CD4-positive, alpha-beta T cell treated with Interleukin-2 at 100 ng/mL for 4 hours (primary cell): ENCODE measurements around the gene ACSL3.

Source experiments
- DNase-seq: peaks from one replicate; pipeline ENCODE4 v3.0.0-alpha.2; 2020; ENCODE audit warnings: low spot score

Gene ACSL3

DNA sequence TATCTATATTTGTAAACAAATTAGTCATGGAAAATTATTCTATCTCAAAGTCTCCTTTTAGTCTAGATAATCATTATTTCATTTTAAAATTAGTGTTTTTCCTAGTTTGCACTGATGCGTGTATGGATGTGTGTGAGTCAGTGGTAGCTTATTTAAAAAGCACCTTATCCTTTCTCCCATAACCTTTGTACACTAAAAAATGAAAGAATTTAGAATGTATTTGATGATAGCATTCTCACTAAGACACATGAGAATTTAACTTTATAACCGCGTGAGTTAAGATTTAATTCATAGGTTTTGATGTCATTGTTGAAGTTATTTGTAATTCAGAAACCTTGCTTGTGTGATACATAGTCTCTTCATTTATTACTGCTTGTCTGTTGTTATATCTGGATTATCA, 81.7 kb downstream of the ACSL3 start:
- DNase-seq: no peak

DNA sequence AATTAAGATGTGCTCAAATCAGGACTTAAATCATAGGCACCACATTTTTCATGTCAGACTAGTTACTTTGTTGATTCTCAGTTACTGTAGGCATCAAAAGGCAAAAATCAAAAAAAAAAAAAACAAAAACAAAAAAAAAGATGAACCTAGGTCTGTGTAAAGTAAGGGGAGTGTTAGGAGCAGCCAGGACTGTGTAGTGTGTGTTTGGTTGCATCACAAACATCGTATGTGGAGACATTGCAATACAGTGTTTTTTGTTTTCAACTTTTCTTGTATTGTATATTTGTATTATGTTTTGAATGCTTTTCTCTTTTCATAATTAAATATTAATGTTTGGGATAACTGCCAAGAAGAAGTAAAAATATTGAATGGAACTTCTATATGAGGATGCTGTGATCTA, 82.1 kb downstream of the ACSL3 start:
- DNase-seq: no peak

DNA sequence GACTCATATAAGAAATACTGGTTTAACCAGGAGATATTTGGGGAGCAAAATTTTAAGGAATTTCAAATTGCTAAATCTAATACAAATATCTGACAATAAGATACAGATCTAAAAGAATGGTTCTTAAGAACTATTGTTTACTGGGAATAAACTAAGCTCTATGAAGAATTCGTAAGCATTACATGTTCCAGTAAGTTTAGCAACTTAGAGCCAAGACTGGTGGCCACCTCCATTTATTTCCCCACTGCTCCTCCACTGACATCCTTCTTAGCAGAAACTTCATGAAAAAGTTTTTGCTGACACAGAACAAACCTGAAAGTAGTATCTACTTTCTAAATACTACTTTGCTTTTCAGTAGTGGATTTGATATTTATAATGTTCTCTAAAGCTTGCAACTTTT, 83.0 kb downstream of the ACSL3 start:
- DNase-seq: no peak

DNA sequence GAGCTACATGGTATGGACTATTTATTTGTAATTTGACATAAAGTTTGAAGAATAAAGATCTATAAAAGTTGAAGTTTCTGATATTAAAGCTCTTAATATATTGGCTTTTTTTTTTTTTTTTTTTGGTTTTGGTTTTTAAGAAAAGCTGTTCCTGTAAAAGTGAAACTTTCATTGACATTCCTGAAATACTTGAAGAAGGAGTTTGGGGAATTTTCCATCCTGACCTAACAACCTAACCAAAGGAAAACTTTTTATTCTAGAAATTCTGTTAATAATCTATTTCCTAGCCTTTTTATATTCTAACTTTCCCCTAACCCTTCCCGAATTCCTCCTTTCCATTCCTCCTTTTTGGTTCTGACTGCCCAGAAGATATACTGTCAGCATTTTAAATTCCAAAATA, 83.7 kb downstream of the ACSL3 start:
- no peak for DNase-seq

DNA sequence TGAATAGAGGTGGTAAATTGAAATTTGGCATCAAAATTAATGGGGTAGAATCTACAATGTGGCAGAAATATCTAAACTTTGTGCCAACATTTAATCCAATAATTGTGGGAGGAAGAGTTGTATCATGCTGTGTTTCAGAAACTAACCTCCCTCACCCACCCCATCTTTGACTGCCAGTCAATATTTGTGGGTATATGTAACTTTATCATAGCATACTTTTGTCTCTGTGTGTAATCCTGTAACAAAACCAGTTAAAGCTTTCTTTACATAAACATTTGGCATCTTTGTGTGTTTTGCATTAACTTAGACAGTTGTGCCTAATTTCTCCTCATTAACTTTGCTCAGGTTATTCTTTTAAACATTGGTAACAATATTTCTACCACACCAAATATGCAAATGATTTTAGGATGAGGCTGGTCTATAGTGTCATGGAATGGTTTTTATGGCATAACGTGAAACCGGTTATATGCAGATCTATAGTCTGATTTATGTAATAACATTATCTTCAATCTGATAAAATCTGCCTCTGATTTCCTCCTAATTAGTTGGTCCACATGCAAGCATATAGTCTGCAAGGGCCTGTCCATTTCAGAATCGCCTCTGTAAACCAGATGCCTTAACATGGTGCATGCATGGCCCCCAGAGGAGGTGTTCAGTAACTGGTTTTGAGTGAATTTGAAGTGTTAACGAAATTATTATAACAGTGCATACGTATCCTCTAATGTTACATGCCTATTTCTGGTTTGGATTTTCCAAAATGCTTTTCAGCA, 84.3 kb downstream of the ACSL3 start:
- DNase-seq: no peak

DNA sequence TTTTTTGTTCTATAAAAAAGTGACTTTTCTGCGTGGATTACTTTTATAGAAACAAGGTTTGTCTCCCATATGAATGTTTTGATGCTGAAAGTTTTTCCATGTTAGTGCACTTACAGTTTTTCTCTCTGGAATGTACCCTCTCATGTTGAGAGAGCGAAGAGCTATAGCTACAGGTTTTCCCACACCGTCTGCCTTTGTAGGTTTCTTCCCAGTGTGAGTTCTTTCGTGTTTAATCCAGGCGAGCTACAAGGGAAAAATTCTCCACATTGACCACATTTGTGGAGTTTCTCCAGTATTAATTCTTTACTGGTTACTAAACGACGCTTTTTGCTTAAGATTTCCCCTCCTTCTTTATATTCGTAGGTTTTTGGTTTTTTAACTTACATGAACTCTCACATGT, 85.1 kb downstream of the ACSL3 start:
- no peak for DNase-seq

DNA sequence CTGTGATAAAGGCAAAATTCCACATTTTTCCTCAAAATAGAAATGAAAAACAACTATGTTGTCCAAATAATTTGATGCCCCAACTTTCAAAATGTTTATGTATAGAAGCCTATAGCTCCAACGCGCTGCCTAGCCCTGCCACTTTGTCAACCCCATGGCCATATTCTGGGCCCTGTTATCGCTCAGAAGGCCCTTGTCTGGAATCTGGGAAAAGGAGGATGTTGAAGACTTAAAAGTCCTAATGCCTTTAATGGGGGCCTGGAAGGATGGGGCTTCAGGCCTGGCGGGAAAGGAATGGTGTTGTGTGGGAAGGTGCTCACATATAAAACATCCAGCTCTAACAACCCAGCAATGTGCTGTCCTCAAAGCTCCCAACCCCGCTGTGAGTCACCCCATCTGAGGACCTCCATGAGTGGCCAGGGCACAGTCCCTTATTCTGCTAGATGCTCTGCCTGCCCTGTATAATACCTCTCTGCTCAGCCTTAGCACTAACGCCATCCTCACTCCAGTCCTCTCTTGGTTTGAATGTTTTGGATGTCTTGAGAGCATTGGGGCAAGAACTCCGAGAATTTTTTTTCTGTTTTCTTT, 86.0 kb downstream of the ACSL3 start:
- DNase-seq: no peak

DNA sequence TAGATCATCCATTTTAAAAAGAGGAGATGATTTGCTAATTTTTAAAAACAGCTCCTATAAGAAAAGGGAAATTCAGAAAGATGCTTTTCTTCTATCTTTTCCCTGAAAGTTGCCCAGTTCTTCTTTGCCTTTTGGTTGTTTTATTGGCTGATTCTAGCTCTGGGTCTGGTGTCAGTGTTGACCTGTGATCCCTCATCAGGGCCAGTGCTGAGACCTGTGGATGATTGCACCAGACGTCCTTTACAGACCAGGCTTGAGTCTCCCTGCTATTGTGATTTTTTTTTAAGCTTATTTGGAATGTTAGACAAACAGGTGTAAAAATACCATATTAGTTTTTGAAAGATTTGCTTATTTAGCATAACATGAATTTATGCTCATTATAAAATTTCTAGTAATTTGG, 88.2 kb downstream of the ACSL3 start:
- DNase-seq: no peak

DNA sequence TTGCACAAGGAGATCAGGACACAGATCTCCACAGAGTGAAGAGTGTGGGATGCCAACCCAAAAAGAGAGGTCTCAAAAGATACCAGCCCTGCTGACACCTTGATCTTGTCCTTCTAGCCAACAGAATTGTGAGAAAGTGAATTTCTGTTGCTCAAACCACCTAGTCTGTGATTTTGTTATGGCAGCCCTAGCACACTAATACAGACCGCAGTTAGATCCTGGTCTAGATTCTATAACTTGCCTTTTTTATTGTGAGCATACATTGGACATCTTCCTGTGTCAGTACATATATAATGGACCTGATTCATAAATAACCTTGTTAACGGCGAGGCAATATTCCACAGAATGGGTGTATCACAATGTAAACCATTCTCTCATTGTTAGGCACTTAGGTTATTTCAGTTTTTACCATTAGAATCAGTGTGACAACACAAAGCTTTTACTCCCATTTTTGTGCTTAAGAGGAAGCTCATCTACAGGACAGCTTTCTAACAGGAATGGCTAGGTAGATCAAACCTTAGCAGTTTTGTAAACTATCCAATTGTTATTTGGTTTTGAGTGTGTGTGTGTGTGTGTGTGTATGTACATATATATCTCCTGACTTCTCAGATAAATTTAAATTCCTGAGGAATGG, 89.0 kb downstream of the ACSL3 start:
- DNase-seq: no peak

DNA sequence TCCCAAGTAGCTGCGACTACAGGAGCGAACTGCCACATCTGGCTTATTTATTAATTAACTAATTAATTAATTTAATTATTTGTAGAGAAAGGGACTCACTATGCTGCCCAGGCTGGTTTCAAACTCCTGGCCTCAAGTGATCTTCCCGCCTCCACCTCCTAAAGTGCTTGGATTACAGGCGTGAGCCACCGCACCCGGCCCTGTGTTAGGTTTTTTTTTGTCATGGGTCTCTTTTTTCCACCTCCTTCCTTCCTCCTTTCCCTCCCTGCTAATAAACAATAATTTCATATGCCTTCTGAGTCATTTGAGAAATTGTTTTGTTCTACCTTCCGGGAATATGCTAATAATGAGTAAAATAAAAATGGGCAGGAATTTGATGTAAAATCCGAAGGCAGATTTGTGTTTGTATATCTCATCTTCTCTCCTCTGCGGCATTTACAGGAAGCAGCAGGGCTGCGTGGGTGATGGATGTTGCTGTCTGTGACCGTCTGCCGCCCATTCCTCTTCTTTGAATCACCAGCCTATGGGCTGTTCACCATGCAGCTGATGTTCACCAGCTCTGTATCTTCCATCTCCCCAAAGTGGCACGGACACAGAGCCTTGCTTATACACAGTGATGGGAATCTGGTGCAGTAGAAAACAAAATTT, 89.9 kb downstream of the ACSL3 start:
- DNase-seq: no peak

DNA sequence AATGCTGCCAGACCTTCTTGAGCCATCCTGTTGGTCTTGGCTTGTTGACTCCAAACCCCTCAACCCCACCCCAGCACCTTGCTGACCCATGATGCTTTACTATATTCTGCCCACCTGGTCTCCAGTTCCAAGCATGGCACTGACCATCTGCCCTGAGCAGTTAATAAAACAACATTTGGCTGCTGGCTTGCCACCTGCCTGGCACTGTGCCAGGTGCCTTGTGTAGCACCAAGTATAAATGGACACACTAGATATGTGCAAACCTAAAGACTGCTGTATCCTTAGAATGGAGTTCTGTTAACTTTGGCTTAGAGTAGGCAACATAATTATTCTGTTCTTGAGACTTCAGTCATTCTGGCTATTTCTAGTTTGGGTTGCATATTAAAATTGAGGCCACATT, 91.4 kb downstream of the ACSL3 start:
- no peak for DNase-seq

DNA sequence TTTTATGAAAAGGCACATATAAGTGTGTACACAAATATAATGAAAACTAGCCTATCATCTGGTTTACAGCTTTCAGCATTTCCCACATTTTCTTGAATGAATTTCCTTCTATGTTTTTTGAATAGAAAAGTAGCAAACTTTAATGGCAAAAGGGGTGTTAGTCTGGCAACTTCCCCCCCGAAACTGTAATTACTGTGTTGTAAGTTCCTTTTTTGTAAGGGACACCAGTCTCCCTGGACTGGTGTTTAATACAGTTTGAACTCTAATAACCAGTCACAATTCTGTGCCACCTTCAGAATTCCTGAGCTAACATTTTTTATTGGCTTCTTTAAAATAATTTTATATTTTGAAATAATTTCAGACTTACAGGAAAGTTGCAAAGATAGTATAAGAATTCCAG, 94.2 kb downstream of the ACSL3 start:
- DNase-seq: no peak

DNA sequence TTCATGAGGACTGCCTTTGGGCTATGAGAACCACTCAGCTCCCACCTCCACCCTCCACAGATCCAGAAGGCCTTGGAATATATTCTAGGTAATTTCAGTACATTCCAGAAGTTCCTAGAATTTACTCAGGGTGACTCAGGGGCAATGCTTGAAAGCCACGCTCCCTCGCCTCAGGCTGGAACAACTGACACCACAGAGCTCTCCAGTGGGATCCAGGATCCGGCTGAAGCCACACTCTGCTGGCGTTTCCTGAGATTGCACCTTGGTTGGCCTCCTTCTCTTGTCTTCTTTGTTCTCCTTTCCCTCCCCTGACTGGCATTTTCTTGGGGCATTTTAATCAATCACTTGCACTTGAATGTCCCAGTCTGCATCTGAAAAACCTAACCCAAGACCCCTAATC, 98.5 kb downstream of the ACSL3 start:
- DNase-seq: no peak

DNA sequence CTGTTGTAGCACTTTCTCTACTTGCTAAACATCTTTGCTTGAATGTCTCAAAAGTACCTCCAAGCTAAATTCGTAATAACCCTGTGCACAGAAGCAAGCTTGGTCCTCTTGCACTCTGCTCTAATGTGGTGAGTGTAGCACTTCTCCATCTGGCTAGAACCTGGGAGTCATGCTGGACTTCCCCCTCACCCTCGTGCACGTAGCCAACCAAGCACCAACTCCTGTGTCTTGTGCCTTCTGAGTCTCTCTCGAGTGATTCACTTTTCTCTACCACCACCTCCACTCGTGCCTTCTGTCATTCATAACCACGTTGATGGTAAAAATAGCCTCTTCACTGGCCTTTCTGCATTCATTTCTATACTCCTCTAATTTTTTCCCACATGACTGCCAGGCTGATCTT, 99.3 kb downstream of the ACSL3 start:
- DNase-seq: no peak

DNA sequence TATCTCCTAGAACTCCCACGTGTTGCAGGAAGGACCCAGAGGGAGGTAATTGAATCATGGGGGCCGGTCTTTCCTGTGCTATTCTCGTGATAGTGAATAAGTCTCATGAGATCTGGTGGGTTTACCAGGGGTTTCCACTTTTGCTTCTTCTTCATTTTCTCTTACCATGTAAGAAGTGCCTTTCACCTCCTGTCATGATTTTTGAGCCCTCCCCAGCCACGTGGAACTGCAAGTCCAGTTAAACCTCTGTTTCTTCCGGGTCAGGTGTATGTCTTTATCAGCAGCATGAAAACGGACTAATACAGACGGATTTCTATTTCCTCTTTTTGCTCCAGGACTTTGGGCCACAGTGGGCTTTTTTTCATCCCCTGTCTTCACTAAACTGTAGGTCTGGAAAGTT, 102.8 kb downstream of the ACSL3 start:
- no peak for DNase-seq

DNA sequence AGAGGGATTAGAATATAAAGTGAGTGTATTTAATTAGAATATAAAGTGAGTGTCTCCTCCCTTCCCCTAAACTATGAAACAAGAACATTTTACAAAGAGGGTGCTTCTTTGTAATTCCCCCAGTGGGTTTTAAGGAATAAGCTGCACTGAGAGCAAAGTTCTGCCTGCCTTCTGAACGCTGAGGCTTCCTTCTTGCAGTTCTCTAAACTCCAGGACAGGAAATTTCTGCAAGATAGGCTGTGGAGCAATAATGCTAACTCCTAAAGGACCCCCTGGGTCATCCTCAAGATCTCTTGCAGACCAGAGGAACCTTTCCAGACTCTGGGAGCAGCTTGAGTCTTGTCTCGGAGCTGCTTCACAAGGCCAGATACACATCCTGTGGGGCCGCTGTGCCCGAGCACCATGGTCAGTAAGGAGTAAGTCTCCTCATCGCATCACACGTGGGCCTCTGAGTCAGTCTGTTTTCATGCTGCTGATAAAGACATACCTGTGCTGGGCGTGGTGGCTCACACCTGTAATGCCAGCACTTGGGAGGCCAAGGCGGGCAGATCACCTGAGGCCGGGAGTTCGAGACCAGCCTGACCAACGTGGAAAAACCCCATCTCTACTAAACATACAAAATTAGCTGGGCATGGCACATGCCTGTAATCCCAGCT, 103.7 kb downstream of the ACSL3 start:
- no peak for DNase-seq

DNA sequence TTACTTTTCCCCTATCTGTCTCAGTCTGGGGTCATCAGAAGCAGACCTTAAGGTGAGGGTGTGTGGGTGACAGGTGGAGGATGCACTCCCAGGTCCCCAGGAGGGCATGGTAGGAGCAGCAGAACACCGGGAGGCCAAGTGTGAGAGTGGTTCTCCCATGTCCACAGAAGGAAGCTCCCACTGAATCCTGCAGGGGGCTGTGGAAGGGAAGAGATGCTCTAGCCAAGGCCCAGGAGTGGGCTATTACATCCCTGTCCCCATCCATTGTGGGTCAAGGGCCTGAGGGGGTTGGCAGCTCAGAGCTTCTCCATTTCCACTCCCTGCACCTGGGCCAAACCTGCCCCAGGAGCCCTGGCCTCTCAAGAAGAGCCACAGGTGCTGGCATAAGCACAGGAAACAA, 104.7 kb downstream of the ACSL3 start:
- no peak for DNase-seq

DNA sequence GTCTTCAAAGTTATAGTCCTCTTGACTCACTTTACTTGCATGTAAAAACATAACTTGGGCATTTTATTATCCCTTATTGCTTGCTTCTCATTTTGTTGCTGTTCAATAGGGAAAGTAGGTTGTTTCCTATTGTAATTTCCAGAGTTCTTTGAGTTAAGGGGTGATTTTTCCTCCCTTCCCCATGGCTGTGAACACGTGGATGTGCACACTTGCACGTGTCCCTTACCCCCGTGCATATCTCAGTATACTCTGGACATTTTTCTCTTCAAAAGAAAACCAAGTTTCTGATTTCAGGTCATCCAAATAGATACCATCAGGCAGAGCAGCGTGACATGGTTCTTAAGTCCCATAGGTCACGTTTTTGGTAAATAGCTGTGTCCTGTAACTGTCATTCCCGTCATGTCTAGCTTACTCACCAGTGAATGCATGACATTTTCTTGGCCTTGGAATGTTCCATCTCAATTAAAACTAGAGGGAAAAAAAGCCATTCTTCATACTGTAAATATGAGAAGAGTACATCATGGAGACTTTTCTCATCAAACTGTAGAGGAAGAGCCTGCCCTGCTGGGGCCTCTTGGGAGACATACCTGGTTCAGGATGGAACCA, 107.8 kb downstream of the ACSL3 start:
- no peak for DNase-seq

DNA sequence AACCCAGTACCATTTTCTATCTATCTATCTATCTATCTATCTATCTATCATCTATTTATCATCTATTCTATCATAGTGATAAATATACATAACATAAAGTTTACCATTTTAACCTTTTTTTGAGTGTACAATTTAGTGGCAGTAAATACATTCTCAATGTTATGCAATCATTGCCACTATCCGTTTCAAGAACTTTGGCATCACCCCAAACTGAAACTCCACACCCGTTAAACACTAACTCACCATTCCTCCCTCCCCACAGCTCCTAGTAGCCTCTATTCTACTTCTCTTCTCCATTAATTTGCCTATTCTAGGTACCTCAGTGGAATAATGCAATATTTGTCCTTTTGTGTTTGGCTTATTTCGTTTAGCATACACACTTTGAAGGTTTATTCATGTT, 108.7 kb downstream of the ACSL3 start:
- no peak for DNase-seq

DNA sequence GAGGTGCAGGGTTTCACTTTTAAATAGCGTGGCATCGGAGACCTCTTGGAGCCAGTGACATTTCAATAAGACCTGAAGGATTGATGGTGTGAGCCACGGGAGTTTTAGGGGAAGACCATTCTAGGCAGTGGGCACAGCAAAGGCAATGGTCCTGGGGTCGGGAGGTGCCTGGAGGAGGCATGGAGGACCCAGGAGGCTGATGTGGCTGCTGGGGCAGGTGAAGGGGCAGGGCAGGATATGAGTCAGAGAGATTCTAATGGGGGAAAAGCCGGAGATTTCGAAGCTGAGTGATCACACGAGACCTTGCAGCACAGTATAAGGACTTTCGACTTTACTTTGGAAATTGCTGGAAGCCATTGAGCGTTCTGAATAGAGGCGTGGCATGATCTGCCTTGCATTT, 111.6 kb downstream of the ACSL3 start:
- DNase-seq: no peak

DNA sequence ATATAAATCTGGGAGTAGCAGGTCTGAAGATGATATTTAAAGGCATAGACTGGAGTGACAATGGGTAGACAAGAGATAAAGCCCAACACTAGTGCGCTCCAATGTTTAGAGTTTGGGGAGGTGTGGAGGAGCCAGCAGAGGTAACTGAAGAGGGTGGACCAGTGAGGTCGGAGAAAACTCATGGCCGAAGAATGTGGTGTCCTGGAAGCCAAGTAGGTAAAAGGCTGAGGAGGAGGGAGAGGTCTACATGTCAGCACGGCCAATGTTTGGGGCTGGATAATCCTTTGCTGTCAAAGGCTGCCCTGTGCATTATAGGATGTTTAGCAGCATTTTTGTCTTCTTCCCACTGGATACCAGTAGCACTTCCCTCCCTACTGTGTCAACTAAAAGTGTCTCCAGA, 112.4 kb downstream of the ACSL3 start:
- DNase-seq: no peak

DNA sequence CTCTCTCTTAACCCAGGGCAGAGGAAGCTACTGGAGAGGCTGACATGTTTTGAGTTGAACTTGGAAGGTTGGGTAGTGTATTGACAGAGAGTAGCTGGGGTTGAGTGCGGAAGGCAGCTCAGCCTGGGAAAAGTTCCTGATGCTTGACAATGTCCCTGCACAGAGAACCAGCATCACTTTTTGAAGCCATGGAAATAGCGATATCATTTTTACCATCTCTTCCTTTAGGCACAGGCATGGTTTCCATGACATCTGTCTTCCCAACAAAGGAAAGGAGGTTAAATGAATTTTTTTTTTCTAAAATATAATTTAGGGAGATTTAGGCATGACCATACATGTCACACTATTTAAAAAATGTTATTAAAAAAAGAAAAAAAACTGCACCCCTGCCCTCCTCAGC, 112.9 kb downstream of the ACSL3 start:
- no peak for DNase-seq
